NCI-H2107 treated with DMSO at 0.1 percent for 48 hours (cell line): ENCODE measurements around the gene ANK2.

Experiments used
- DNase-seq: peaks from one replicate; lab custom pipeline; 2025; ENCODE audit not compliant: unreplicated experiment; lab: John Stamatoyannopoulos, UW

Gene ANK2

DNA sequence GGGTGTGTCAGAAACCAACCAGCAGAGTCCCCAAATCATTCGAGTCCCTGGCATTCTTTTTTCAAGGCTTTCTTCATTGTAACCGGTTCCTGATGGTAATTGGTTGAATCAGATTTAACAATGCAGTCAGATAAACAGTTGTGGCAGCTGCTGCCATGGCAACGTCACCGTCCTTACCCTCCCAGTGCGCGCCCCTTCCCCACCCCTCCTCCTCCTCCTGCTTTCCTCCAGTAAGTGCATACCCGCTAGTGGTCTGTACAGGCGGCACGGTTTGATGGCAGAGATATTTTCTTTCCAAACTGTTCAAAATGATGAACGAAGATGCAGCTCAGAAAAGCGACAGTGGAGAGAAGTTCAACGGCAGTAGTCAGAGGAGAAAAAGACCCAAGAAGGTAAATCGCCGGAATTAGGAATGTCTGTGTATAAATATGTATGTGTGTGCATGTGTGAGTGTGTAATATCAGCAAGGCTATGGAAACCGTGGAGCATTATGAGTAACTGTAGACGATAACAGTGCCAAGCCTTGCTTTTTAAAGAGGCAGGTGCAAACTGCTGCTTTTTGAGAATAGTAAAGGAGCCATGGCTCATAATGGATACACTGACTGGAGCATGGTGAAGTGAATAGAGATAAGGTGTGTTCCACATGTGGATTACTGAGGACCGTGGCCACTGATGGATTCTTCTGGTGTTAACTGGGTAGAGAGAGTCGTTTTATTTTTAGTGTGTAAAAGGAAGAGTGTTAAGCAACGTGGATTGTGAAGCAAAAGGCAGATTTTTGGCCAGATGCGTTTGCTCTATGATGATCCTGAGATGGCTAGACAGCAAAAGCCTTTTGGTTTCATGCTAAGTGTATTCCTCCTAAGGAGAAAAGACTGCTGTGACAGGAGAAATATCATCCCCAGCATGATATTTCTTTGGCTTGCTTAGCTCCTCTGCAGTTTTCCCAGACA is at the start of gene ANK2:
Gene ANK2, plus strand, starts transcription at position 233 of the 950 bp plus-strand sequence. Its CDS starts 76 bp downstream, at position 309.
- DNase-seq, result peak; percentile 43

DNA sequence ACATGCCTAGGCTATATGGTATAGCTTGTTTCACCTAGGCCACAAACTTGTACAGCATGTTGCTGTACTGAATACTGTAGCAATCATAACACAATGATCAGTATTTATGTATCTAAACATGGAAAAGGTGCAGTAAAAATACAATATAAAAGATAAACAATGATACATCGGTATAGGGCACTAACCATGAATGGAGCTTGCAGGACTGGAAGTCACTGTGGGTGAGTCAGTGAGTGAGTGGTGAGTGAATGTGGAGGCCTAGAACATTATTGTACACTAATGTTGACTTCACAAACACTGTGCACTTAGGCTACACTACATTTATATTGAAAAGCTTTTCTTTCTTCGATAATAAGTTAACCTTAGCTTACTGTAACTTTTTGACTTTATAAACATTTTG is 45.6 kb upstream of the ANK2 start:
- no peak for DNase-seq

DNA sequence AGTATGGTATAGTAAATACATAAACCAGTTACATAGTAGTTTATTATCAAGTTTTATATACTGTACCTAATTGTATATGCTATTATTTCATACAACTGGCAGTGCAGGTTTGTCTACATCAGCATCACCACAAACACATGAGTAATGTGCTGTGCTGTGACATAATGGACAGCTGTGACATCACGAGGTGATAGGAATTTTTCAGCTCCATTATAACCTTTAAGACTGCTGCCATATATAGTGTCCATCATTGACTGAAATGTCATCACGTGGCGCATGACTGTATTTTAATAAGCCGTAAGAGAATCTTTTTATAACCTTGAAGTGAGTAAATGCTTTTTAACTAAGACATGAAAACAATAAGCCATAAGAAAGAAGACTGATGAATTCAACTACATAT is 44.8 kb upstream of the ANK2 start:
- DNase-seq, result no peak

DNA sequence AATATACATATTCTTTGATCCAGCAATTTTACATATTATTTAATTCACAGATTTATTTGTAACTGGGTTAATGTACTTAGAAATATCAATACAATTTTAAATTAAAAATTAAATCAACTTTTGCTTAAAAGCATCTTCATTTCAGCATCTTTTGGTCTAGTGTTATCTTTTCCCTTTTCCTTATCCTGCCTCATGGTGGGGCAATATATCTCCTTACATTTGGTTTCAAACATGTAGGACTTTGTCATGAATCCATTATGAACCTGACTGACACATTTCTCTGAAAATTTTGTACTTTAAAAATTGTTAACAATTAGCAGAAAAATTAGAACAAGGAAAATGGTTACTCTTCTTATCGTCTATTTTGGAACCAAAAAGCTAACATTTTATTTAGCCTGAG is 42.8 kb upstream of the ANK2 start:
- no peak for DNase-seq

DNA sequence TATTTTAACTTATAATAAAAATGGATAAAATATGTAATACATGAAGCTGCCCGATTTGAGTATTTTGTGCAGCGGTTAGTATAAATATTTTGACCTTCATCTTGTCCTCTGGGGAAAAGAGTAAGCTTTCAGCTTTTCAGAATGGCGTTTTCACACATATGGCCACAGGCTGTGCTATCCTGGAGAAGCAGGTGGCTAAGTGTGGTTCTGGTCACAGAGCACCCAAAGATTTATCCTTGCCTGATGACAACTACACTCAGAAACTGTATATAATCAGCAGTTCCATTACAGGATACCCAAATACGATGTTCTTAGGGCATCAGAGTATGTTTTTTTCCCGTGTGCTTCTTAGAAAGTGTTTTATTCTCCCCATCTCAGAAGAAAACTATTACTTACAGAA is 42.3 kb upstream of the ANK2 start:
- DNase-seq, result no peak

DNA sequence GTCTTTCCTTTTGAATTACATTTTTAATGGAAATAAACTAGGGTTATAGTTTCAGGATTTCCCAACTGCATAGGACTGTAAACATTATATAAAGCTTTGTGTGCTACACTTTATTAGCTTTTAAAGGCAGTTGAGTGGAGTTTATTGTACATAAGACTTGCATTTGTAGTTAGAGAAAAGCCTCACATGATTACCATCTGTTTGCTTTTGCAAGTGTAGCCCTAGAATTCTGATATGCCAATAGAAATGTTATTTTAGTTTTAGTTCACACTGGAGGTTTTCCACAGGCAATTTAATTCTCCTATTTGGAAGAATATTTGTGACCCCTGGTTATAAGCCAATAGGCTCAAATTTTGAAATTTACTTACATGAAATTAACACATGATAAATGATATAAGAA is 41.3 kb upstream of the ANK2 start:
- no peak for DNase-seq

DNA sequence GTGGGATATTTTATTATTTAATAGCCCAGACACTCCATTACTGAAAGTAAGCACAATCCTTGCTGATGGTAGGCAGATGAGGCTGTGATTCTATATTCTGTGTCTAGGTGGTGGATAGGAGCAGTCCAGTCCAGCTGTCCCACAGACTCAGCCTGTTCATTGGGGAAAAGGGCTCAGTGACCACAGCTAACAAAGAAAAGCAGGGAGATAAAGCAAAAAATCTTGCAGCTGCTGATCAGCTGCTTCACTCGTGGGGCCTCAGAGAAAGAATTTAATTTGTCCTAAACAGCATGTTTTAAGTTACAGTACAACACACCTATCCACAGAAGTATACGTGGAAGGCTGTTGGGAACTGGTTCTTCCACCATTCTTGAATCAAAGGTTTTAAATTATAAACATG is 40.7 kb upstream of the ANK2 start:
- DNase-seq, result no peak

DNA sequence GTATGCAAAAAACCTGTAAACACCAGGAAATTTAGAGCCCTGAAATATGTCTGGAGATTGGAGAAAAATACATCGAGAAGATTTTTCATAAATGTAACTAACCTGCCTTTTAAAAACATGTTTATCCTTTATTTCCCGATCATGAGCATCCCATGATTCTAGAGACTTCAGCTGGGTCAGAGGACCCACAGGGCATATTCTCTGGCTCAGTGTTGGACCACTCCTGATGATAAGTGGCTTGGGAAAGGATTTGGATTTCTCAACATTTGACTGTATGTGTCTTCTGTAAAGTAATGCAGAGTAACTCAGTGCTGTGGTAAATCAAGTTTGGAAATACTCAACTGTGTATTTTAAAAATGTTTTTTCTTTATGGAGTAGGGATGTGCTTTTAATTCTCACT is 40.0 kb upstream of the ANK2 start:
- DNase-seq, result no peak

DNA sequence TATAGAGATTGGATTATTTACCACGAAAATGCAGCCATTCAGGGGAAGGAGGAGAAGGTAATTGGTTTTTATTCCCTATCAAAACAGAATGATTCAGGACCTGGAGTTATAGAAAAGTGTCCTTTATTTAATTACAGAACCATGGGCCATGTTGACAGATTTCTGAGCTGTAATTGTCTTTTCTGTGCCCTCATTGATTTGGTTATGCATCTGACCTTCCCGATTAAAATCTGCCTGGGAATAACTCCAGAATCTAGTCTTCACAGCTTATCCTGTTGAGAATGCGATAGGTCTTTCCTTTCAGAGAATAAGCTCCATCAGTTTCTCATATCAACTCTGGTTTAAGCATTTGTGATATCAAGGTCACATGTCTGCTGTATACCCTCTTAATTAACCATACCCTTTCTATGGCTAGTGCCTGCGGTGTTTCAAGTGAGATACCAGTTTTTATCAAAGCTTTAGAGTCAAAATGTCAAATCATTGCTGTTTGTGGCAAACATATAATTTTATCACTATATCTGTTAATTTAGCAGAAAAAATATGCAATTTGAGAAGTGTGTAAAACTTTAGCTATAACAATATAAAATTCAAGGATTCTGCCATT is 37.2 kb upstream of the ANK2 start:
- no peak for DNase-seq

DNA sequence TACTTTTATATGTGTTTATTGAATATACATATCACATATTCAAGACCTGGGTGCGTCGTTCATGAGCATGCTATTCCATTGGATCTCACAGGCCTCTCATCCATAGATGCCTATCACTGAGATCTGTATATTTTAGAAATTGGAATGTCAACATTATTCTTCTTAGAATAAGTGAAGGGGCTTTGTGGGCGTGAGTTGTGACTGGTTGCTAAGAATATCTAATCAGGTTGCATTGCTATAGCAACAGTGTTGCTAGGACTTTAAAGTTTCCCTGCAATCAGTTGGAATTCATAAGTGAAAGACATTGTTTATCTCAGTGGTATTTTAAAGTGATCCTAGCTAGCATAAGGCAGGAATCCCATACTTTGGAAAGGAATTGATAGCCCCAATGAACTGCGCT is 36.7 kb upstream of the ANK2 start:
- DNase-seq, result no peak

DNA sequence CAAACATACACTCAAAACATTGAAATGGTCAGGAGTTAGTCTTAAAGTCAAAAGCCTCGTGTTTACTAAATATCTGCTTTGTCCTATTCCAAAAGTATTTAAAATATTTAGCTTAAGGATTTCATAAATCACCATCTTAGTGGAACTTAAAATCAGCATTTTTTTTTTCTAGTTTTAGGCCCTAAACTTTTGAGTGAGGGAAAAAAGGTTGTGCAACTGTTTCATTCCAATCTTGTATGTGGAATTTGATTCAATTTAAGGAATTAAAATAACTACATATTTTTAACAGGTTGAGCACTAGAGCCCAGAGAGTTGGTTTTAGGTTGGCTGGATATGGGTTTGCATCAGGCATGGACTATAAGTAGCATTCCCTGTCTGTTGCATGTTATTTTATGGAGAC is 35.7 kb upstream of the ANK2 start:
- DNase-seq, result no peak

DNA sequence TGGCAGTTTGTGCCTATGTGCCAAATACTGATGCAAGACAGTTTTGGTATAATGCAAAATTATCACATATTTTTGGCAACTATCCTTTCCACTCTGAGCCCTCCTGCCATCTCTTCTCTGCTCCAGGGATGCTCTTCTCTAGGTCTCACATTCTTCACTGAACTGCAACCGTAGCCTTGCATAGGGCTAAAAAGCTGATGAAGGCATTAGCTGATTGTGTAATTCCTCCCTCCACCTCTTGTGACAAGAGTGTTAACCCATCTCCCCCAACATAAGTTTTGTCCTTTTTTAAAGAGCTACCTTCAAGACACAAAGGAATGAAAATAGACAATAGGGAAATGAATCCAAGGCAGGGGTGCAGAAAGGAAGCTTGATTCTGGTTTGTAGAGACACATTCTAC is 33.1 kb upstream of the ANK2 start:
- no peak for DNase-seq

DNA sequence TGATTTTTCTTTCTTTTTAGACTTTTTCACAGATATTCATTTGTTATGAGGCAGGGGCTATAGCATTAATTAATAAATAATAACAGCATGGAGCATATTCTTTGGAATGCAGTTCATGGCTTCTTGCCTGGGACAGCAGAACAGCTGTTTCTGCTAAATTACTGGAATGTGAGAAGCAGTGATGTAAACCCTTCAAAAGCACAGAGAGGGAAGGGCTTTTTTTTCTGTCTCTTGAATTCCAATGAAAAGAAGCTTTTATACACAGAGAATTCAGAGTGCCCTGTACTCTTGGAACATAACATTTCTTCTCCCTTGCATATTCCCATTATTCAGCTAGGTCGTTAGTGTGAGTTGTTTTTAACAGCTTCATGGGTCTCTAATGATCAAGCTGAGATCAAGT is 28.5 kb upstream of the ANK2 start:
- no peak for DNase-seq

DNA sequence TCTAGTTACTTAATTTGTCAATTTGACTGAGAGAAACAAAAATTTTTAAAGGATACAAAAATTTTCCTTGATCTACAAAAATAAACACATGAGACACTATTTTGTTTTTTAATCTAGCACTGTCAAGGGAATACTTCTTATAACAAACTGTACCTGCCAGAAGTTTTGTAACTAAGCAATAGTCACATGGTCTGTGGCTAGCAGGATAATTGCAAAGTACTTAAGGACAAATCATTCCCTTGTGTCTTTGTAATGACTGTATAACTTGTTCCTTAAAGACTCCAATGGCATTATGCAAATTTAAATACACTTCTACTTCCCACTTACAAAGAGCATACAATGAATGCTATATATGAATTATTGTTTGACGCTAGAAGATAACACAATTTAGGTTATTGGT is 25.1 kb upstream of the ANK2 start:
- no peak for DNase-seq

DNA sequence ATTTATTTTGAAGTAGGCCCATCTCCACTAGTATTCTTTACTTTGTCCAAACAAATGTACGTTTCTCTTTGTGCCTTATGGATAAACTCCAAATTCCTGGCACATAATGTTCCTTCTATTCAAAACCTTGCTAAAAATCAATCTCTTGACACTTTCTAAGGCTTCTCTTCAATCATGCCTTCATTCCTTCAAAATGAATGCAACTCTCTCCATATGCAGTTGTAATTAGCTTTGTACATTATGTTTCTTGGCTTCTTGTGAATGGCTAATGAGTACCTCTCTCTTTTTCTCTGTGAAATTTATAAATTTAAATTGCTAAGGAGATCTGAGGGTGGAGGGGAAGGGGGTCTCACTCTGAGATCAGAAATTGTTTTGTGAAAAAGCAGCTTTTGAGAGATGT is 24.0 kb upstream of the ANK2 start:
- no peak for DNase-seq

DNA sequence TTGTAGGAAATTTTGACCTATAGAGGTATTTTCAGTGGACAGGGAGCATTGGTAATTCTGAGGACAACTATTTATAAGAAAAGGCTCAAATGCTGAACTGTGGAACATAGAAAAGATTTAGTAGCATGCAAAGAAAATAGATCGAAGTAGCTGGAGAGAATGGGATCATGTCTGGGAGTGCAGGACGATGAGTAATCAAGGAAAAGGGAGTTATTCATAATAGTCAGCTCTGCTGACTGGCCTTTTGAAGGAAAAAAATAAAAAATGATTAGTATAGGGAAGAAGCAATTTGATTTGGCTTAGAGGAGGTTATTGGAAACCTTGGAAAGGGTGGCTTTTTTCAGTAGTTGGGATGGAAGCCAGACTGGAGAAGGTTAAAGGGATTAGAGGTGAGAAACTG is 22.9 kb upstream of the ANK2 start:
- no peak for DNase-seq

DNA sequence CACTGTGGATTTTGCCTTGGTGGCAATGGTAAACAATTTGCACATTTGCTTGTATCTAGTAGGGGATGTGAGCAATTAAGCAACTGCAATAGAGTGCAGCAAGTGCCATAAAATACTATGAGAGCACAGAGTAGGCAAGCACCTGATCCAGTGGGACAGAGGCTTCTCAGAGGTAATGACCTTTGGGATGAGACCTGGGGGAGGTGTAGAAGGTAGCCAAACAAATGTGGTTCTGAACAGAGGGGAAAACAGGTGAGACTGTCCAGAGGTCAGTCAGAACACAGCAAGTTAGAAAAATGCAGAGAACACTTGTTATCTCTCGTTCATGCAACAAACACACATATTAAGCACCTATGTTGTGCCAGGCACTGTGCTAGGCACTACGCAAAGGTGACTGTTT is 21.4 kb upstream of the ANK2 start:
- no peak for DNase-seq

DNA sequence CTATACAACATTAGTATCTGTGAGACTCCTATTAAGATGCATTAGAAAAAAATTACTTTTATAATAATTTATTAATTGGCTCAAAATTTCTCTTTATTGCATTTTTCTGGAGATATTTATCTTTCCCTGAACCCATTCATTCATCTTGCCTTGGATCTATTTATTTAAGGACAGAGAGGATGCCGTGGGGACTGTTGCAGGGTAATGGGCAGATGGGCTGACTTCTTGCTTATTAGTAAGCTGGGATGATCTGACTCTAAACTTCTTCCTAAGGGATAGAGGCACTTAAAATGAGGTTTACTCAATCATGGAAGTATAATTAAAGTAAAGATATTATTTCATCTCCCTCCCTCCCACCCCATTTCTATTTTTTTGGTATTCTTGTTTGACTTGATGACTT is 18.2 kb upstream of the ANK2 start:
- DNase-seq, result no peak

DNA sequence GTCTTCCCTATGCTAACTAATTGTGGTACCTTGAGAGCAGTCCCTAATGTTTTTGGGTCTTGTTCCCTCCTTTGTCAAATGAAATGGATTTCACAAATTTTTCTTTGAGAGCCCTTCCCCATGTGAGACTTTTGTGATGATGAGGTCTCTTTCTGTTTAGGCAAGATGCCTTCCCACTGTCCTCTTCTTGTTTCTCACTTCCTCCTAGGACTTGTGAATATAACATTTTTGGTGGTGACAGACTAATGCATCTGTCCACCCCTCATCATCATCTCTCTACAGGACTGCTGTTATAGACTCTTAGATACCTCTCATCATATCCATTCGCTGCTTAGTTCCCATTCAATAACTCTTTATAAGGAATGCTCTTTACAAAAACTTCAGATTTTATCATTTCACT is 8.7 kb upstream of the ANK2 start:
- DNase-seq, result no peak

DNA sequence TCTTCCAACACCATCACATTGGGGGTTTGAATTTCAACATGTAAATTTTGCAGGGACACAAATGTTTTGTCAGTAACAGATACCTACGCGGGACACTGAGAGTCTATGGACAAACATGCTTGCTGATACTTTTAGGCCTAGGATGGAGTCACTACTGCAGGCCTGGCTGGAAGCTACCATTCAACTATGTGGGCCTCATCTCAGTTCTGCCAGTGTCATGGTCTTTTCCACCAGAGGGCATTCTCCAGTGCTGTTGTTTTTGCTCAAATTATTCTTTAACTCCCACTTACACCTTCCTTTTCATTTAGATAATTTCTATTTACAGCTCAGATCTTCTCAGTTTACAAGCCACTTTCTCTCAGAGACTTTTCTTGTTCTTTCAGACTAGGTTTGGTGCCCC is 7.0 kb upstream of the ANK2 start:
- DNase-seq, result no peak

DNA sequence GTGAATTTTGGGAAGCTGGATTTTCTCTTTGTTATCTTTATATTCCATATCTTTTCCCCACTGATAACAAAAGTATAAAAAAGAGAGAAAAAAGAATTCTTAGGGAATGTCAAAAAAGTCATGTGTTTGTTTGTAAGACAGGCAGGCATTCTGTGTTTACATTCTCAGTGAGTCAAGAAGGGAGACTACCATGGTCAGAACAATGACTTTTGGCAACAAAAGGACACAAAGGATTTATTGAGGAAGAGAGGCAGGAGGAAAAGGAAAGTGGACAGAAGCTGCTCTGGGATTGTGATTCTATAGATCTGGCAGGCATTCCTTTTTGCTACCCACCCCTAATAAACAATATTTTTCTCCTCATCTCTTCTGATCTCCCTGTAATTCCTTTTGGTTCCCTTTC is 5.9 kb upstream of the ANK2 start:
- no peak for DNase-seq

DNA sequence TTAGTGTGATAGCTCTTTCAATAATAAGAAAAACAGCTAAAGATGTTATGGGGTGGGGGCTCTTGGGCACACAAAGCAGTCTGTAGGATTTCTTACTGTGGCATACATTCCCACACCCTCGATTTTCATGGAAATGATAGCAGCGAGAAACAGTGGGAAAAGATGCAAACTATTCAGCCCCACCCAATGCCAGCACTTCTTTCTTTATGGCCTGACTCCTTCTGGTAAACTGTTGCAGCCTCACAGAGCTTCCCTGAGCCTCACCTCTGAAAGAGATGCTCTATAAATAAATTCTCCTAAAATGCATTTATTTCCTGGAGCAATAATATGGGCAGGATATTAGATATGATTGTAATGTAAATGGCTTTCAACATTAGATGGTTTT is 910 bp downstream of the ANK2 start:
- no peak for DNase-seq

DNA sequence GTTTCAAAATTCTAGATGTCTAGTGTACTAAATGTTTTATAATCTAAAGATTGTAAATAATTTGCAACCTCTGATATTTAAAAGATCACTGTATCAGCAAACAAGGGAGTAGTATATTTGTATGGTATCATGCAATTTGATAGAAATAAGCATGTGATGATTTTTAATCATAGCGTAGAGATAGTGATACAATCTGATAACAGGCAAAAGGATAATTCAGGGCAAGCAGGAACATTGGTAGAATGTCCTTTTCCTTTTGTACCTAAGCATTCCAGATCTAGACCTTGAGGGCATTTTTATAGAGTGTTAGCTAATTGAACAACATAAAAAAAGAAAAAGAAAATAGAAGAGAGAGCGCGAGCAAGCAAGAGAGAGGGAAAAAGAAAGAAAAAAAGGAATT is 1.4 kb downstream of the ANK2 start:
- no peak for DNase-seq
